HG03354 (cell line): ENCODE data around the gene PEX11G.
"Not testable (repeated sequence)": the region's sequence is repeated elsewhere in the genome, so short reads cannot be mapped to it uniquely, and the experiment has no call there.

Source experiments
- ATAC-seq: cut with Tn5 transposase; IDR thresholded peaks from one replicate; pipeline ENCODE4 v1.9.1; 2021; ENCODE audit warnings: mild to moderate bottlenecking; ENCODE audit not compliant: unreplicated experiment, poor library complexity, severe bottlenecking

PEX11G gene

DNA sequence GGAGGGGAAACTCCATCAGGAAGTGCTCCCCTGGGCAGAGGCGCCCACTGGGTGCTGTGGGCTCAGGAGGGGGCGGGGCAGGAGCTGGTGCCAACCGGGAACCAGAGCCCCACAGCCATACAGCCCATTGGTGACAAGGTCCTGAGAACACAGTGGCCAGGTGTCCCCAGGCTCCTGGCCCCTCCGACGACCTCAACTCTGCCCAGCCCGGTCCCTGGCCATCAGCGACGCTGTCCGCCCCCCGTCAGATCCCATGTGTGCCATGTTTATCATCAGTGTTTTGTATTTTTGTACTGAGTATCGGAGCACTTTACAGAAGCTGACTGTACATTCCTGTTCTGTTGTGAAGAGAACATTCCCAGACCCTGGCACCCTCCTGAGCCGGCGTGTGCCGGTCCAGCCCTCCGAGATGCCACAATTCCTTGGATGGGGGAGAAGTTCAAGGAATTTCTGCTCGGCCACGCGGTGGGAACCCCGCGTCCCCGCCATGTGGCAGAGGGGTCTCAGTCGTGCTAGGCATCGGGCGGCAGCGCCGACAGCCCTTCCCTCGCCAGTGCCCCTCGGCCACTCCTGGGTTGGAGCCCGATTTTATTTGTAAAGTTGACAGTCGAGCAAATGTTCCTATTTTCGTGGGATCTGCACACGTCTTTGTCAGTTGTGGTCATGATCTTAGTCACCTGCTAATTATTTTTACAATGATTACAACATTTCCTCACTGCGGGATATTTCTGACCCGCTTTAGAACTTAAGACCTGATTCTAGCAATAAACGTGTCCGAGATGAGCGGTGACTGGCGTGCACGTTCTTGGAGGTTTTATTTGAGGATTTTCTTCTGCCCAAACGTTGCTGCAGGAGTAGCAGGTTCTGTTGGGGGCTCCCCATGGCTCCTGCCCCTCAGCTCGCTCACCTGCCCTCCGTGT, 16.9 kb downstream of the PEX11G start:
- no peak for ATAC-seq

DNA sequence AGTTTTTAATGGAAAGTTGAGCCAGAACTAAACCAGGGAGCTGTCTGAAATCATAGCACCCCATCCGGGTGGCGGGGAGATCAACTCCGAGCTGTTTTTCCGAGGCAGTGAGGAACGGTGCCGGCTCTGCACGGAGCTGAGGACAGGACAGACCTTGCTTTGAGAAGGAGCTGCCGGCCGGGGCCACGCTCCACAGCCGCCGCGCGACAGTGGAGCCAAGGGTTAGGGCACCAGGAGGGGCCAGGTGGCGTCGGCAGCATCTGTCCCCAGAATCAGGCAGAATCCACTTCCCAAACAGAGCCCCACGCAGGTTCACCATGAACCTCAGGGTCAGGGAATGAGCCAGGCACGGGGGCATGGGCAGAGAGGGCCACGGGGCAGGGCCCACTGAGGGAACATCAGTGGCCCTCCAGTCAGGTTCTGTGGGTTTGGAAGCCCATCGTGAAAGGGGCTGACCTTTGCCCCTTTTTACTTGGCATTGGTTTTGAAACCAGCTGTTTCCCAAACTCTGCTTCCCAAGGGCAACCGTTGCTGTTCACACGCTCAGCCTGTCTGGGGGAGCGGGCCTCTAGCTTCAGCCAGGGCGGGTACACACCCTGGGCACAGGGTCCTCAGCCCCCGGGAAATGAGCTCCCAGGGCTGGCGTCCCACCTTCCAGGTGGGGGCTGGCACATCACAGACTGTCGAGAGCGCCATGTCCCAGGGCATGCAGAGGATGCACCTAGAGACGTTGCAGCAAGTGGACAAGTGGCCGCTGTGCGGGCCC, 18.1 kb downstream of the PEX11G start:
- no peak for ATAC-seq

DNA sequence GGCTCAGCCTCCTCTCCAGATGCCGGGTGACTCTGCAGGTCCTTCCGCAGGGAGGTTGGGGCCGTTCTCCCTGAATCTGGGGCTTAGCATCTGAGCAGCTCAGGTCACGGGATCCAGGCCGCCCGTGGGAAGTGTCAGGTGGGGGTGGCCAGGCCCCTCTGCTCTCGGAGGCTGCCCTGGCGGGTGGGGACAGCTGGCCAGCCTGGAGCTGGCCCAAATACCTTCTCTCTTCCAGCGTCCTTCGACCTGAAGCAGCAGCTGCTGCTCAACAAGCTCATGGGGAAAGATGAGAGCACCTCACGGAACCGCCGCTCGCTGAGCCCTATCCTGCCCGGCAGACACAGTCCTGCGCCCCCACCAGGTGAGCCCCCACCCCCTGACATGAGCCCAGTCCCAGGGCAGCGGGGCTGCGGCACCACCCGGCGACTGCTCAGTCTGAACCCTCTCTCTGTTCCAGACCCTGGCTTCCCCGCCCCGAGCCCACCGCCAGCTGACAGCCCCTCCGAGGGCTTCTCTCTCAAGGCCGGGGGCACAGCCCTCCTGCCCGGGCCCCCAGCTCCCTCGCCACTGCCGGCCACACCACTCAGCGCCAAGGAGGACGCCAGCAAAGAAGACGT, 19.1 kb downstream of the PEX11G start:
- ATAC-seq, result no peak

DNA sequence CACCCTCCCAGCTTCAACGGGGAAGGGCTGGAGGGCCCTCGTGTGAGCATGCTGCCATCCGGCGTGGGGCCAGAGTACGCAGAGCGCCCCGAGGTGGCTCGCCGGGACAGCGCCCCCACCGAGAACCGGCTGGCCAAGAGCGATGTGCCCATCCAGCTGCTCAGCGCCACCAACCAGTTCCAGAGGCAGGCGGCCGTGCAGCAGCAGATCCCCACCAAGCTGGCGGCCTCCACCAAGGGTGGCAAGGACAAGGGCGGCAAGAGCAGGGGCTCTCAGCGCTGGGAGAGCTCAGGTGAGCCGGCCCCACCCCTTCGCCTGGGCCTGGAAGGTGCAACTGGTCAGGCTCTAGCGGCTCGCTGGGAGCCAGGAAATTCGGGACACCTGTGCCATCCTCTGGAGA, 20.0 kb downstream of the PEX11G start:
- ATAC-seq, result no peak

DNA sequence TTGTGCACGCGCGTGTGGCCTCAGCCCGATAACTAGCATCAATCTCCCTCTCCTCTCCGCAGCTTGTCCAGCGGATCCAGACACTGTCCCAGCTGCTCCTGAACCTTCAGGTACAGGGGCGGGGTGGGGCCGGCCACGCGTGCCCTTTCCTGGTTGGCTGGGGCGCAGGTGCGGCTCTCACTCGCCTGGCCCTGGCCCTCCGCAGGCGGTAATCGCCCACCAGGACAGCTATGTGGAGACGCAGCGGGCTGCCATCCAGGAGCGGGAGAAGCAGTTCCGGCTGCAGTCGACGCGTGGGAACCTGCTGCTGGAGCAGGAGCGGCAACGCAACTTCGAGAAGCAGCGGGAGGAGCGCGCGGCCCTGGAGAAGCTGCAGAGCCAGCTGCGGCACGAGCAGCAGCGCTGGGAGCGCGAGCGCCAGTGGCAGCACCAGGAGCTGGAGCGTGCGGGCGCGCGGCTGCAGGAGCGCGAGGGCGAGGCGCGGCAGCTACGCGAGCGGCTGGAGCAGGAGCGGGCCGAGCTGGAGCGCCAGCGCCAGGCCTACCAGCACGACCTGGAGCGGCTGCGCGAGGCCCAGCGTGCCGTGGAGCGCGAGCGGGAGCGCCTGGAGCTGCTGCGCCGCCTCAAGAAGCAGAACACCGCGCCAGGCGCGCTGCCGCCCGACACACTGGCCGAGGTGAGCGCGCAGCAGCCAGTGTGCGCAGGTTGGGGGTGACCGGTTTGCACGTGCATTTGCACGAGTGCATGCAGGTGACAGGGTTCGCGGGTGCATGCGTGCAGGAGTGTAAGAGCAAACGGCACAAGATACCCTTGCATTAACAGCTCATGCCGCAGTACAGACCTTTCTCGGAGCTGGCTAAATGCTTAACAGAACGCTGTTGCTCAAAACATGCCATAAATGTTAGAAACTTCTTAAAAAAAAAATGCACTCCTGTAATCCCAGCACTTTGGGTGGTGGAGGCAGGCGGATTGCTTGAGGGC, 21.5 kb downstream of the PEX11G start:
- ATAC-seq, result no peak

DNA sequence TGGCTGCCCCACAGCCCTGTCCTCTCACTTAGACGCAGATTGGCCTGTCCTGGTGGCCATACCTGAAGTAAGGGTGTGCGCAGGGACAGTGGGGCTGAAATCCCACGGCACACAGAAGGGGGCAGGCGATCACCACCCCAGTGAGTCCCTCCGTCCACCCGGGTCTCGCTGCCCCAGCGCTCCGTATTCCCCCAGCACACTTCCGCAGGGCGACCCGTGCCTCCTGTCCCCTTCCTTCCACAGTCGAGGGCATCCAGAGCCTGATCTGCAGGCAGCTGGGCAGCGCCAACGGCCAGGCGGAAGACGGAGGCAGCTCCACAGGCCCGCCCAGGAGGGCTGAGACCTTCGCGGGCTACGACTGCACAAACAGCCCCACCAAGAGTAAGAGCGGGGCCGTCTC, 25.3 kb downstream of the PEX11G start:
- ATAC-seq, result no peak

DNA sequence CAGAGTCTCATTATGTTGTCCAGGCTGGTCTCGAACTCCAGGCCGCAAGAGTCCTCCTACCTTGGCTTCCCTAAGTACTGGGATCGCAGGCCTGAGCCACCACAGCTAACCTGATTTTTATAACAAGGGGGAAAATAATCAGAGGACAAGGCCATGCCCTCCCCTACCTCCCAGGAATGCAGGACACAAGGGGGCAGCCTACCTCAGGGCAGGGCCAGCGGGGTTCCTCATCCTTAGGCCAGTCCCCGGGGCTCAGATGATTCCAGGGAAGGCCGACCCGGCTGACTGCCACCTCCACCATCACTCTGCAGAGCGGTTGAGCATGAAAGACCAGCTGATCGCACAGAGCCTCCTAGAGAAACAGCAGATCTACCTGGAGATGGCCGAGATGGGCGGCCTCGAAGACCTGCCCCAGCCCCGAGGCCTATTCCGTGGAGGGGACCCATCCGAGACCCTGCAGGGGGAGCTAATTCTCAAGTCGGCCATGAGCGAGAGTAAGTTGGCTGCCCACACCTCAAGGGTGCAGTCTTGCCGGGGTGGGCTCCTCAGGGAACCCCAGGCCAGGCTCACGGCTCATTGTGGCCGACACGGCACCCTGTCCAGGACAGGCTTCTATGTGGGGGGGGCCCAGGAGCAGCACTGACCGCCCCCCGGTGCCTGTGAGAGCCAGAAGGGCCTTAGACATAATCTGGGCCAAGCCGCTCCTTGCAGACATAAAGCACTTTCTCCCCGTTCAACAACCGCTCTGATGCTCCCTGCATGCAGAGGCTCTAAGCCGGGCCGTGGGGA, 26.8 kb downstream of the PEX11G start:
- ATAC-seq, result no peak

DNA sequence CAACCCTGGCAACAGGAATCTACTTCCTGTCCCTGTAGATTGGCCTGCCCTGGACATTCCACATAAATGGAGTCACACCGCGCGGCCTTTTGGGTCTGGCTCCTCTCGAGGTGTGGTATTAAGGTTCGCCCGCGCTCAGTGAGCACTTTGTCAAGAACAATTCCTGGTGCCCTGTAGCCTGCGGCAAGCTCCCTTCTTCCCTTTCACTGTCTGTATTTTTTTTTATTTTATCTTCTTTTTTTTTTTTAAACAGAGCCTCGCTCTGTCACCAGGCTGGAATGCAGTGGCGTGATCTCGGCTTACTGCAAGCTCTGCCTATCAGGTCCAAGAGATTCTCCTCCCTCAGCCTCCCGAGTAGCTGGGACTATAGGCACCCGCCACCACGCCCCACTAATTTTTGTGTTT, 28.3 kb downstream of the PEX11G start:
- ATAC-seq, result no peak

DNA sequence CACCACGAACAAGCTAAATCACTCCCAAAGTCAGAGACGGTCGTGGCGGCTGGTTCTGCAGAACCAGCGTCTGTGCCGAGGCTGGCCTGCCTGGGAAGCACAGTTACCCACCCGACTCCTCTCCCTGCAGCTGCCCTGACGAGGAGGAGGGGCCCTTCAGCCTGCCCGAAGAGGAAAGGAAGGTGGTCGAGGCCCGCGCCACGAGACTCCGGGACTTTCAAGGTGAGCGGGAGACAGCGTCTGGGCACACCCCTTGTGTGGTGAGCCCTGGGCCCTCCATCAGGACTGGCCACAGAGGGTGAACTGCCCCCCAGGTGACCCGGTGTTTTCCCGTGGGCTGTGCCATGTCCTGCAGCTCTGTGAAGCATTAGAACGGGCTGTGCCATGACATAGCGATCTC, 29.1 kb downstream of the PEX11G start:
- no peak for ATAC-seq

DNA sequence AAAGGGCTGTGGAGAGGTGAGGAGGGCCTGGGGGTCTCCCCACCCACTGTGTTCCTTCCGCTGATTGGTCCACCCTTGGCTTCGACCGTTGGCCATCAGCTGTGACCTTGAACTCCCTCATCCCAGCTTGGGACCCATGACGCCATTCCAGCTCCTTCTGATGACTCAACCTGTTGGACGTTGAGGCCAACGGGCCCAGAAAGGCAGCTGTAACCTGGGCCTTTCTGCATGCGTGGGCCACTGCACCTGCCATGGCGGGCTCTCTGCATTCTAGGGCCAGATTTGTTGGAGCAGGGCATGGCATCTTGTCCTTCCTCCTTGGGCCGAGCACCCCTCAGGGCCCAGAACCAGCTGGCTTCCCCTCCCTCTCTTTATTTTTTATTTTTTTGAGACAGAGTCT, 30.2 kb downstream of the PEX11G start:
- ATAC-seq, result no peak

DNA sequence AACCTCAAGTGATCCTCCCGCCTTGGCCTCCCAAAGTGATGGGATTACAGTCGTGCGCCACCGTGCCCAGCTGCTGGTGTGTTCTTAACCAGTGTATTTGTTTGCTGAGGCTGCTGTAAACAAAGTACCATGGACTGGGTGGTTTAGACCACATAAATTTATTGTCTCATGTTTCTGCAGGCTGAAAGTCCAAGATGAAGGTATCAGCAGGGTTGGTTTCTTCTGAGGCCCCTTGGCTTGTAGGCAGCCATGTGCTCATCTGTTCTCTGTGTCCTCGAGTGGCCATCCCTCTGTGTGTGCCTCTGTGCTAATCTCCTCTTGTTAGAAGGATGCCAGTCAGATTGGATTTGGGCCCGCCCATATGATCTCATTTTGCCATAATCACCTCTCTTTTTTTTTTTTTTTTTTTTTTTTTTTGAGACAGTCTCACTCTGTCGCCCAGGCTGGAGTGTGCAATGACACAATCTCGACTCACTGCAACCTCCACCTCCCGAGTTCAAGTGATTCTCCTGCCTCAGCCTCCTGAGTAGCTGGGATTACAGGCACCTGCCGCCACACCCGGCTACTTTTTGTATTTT, 31.8 kb downstream of the PEX11G start:
- no peak for ATAC-seq

DNA sequence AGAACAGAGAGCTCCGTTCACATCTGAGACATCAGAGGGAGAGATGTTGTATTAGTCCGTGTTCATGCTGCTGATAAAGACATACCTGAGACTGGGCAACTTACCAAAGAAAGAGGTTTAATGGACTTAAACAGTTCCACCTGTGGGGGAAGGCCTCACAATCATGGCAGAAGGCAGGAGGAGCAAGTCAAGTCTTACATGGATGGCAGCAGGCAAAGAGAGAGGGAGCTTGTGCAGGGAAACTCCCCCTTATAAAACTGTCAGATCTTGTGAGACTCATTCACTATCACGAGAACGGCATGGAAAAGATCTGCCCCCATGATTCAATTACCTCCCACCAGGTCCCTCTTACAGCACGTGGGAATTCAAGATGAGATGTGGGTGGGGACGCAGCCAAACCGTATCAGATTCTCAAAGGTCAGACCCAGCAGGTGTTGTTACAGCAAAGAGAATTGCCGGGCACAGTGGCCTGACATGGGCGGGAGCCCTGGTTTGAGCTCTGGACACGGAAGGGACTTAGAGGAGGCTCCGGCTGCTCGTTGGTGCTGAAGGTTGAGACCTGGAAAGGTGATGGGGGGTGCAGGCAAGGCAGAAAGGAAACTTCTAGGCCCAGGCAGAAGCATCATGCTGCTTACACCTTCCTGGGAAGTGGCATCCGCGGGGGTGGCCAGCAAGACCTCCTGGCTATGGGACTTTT, 33.1 kb downstream of the PEX11G start:
- ATAC-seq, result no peak

DNA sequence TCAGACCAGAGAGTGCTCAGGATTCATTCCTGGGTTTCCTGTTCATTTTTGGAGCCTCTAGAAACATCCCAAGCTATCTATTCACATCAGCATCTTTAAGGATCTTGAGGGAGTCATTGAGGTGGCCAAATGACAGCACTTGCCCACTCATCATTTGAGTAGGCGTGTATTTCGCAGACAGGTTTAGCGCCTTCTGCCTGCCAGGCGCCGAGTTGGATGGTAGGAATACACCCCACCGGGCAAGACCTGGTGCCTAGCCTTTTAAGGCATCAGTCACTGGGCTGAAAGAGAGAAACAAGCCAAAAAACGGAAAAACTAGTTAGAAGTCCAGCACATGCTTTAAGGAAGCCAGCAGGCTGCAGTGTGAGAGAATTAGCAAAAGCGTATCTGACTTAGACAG, 33.8 kb downstream of the PEX11G start:
- ATAC-seq, result no peak

DNA sequence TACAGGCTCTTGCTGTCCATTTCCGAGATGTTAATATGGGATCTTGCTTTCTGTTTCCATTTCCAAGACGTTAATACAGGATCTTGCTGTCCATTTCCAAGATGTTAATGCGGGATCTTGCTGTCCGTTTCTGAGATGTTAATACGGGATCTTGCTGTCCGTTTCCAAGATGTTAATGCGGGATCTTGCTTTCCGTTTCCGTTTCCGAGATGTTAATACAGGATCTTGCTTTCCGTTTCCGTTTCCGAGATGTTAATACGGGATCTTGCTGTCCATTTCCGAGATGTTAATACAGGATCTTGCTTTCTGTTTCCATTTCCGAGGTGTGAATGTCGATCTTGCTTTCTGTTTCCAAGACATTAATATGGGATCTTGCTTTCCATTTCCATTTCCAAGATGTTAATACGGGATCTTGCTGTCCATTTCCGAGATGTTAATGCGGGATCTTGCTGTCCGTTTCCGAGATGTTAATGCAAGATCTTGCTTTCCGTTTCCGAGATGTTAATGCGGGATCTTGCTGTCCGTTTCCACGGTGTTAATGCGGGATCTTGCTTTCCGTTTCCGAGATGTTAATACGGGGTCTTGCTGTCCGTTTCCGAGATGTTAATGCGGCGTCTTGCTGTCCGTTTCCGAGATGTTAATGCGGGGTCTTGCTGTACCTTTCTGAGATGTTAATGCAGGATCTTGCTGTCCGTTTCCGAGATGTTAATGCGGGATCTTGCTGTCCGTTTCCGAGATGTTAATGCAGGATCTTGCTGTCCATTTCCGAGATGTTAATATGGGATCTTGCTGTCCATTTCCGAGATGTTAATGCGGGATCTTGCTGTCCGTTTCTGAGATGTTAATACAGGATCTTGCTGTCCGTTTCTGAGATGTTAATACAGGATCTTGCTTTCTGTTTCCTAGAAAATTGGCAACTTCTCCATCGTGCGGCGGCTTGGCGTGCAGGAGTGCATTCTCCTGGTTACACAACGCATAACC, 38.3 kb downstream of the PEX11G start:
- ATAC-seq, result no peak

DNA sequence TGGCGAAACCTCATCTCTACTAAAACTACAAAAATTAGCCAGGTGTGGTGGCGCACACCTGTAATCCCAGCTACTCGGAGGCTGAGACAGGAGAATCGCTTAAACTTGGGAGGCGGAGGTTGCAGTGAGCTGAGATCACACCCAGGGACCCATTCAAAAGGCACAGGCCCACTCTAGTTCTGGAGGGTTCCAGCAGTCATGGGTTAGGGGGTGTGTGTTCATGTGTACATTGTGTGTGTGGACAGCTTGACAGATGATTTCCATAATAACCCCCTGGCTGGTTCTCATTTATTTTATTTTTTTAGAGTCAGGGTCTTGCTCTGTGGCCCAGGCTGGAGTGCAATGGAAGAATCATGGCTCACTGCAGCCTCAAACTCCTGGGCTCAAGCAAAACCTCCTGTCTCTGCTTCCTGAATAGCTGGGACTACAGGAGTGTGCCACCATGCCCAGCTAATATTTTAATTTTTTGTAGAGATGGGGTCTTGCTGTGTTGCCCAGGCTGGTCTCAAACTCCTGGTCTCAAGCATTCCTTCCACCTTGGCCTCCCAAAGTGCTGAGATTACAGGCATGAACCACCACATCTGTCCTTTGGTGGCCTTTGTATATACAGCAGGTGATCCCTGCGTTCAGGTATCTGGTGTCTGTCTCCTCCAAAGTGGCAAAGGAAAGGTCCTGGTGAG, 39.3 kb downstream of the PEX11G start:
- ATAC-seq, result not testable (repeated sequence)

DNA sequence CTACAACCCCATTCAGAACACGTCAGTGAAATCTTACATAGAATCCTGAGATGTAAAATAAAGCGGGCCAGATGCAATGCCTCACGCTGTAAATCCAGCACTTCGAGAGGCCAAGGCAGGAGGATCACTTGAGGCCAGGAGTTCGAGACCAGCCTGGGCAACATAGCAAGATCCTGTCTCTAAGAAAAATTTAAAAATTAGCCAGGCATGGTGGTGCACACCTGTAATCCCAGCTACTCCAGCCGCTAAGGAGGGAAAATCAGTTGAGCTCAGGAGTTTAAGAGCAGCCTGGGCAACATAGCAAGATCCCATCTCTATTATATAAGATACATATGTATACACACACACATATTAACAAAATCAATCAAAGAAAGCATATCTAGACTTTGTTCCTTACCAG, 41.2 kb downstream of the PEX11G start:
- no peak for ATAC-seq
